Lower lobe of right lung (tissue), 2 donors: ENCODE results near the gene ZNF225. TPM values are rescaled to one million over a fixed set of nuclear protein-coding genes. Genes with fewer than 3 reads are reported as not detected.
"Not testable (repeated sequence)": the region's sequence is repeated elsewhere in the genome, so short reads cannot be mapped to it uniquely, and the experiment has no call there.

Source experiments
- ATAC-seq, 2 donors: fragments of 200-7000 bp; cut with Tn5 transposase; one replicate each; pipeline ENCODE4 v1.9.1; 2020 to 2022; ENCODE audit warnings: mild to moderate bottlenecking in 2 of 2, moderate library complexity in 2 of 2
- DNase-seq: peaks from one replicate; pipeline ENCODE4 v3.0.0-alpha.2; 2020
- H3K27ac ChIP-seq: fragments of 200-600 bp; one replicate; pipeline ENCODE4 v1.8.0; 2022
- H3K27me3 ChIP-seq: fragments of 200-600 bp; one replicate; pipeline ENCODE4 v1.8.0; 2022; ENCODE audit warnings: low read depth
- H3K36me3 ChIP-seq: fragments of 200-600 bp; one replicate; pipeline ENCODE4 v1.8.0; 2022; ENCODE audit warnings: mild to moderate bottlenecking
- H3K4me1 ChIP-seq: fragments of 200-600 bp; one replicate; pipeline ENCODE4 v1.8.0; 2022
- H3K4me3 ChIP-seq: fragments of 200-600 bp; one replicate; pipeline ENCODE4 v1.8.0; 2022; ENCODE audit warnings: mild to moderate bottlenecking
- H3K9me3 ChIP-seq: fragments of 200-600 bp; one replicate; pipeline ENCODE4 v1.8.0; 2022
- CTCF ChIP-seq: fragments of 200-600 bp; IDR thresholded peaks from one replicate; pipeline ENCODE4 v1.8.0; 2022; ENCODE audit warnings: antibody characterized with exemption, mild to moderate bottlenecking
- intact Hi-C: fragments of 100-400 bp; cut with DNase I; formaldehyde crosslinking; loops from one replicate; pipeline ENCODE4 v1.11.0; 2022
- total RNA-seq: library from RNA; stranded (reverse); fragmentation: NEBNext Ultra II Directional; extraction: Animal tissue kit (Norgen Biotek cat#: 25700); gene quantifications from one replicate; pipeline ENCODE4 v1.2.1, GENCODE V29; 2021
- donor health status: DM: no; HTN: yes; CAD: no; lungs with severe emphysema.

Gene ZNF225
- total RNA-seq, 1 donor from 2014 or later: 6.8 TPM

GRCh38 chr19:44163789-44164188 lies 50.6 kb downstream of the ZNF225 start:
- ATAC-seq: no peak
- H3K4me1 ChIP-seq: peaks cover 14% of the 10 kb centered on the region
- H3K4me3 ChIP-seq: no peak overlapping the region
- no peak for DNase-seq
- intact Hi-C loops: no loop called here
- H3K27me3 ChIP-seq: no peaks in the 10 kb centered on the region
- H3K36me3 ChIP-seq: peaks cover 8% of the 10 kb centered on the region
- TF ChIP-seq CTCF: no peak
- no peak overlapping the region for H3K27ac ChIP-seq
- H3K9me3 ChIP-seq: peaks cover 54% of the 10 kb centered on the region

DNA sequence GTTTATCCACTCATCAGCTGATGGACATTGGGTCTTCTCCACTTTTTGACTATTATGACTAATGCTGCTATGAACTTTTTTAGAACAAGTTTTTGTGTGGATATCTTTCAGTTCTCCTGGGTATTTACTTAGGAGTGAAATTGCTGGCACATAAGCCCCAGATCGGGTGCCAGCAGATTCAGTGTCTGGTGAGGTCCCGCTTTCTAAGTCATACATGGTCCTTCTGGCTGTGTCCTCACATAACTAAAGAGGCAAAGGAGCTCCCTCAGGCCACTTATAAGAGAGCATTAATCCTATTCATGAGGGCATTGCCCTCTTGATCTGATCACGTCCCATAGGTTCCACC lies 51.1 kb downstream of the ZNF225 start:
- Histone ChIP-seq H3K27ac (peak overlapping the region; percentile 83), H3K9me3 (peaks cover 53% of the 10 kb centered on the region), H3K4me3 (peak overlapping the region; percentile 71), H3K36me3 (peaks cover 8% of the 10 kb centered on the region), H3K4me1 (peaks cover 14% of the 10 kb centered on the region), H3K27me3 (no peaks in the 10 kb centered on the region)
- no peak for TF ChIP-seq CTCF
- no peak for DNase-seq
- intact Hi-C loops: no loop called here
- ATAC-seq: no peak

DNA sequence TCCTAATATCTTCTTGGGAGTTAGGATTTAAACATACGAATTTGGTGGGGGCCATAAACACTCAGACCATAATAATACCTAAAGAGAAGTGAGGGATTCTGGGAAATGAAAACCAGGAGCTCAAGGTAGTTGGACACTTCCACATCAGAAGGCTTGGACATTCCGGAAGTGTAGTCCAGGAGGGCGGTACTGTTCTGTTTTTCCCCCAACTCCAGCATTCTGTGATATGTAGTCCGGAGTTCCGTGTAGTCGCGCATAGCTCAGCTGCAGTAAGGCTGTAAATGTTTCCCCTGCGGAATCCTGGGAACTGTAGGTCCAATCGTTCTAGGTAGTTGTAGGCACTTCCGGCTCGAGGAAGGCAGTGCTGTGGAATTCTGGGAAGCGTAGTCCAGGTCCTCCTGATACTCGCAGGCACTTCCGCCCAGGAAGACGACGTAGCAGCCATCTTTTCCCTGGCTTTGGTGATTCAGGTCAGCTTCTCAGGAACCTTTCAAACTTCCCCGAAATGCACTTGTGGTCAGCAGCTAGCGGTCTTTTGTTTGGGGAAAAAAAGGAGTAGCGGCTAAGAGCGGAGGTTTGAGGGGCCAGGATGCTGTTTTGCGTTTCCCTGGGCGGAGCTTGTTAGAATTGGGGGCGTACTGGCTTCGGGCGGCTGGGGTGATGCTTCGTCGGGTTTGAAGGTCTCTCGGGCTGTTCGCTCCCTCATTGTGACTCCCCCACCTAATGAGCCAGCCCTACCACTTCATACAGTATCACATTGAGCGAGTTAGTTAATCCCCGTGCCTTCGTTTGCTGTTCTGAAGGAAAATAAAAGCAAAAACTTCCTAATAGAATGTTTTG lies 51.7 kb downstream of the ZNF225 start, which contains the start of gene ZNF226:
Gene ZNF226, plus strand, starts transcription at position 428 of the 840 bp plus-strand sequence. CDS start 4,981 bp downstream, outside the sequence.
- Histone ChIP-seq H3K27me3 (no peaks in the 10 kb centered on the region), H3K4me1 (peaks cover 14% of the 10 kb centered on the region), H3K4me3 (peak within 1 kb of the TSS; percentile 71), H3K9me3 (peaks cover 53% of the 10 kb centered on the region), H3K27ac (peak within 1 kb of the TSS; percentile 83), H3K36me3 (peaks cover 13% of the 10 kb centered on the region)
- peak; percentile 90 for DNase-seq
- no peak for TF ChIP-seq CTCF
- intact Hi-C loops: no loop called here
- peak; percentile 100 for ATAC-seq

GRCh38 chr19:44170660-44171059 lies 57.5 kb downstream of the ZNF225 start:
- Histone ChIP-seq H3K36me3 (peaks cover 71% of the 10 kb centered on the region), H3K9me3 (peaks cover 79% of the 10 kb centered on the region)
- DNase-seq, H3K4me3 ChIP-seq, H3K27me3 ChIP-seq, intact Hi-C loops, H3K4me1 ChIP-seq, H3K27ac ChIP-seq, ATAC-seq: not testable (repeated sequence)

DNA sequence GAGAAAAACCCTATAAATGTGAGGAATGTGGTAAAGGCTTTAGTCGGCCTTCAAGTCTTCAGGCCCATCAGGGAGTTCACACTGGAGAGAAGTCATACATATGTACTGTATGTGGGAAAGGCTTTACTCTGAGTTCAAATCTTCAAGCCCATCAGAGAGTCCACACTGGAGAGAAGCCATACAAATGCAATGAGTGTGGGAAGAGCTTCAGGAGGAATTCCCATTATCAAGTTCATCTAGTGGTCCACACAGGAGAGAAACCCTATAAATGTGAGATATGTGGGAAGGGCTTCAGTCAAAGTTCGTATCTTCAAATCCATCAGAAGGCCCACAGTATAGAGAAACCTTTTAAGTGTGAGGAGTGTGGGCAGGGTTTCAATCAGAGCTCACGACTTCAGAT lies 63.4 kb downstream of the ZNF225 start:
- Histone ChIP-seq H3K4me1 (no peaks in the 10 kb centered on the region), H3K27me3 (no peaks in the 10 kb centered on the region), H3K4me3 (no peak overlapping the region), H3K27ac (no peak overlapping the region), H3K36me3 (peaks cover 52% of the 10 kb centered on the region), H3K9me3 (peaks cover 97% of the 10 kb centered on the region)
- ATAC-seq (no peak), DNase-seq (no peak)
- intact Hi-C loops: no loop called here
- TF ChIP-seq CTCF: no peak

- H3K27ac ChIP-seq: no peak overlapping the region
- H3K4me1 ChIP-seq: no peaks in the 10 kb centered on the region
- DNase-seq (no peak), ATAC-seq (no peak)
- peaks cover 85% of the 10 kb centered on the region for H3K9me3 ChIP-seq
- peaks cover 8% of the 10 kb centered on the region for H3K36me3 ChIP-seq
- H3K4me3 ChIP-seq: no peak overlapping the region
- no peaks in the 10 kb centered on the region for H3K27me3 ChIP-seq
- intact Hi-C loops: no loop called here
- no peak for TF ChIP-seq CTCF
These were observed 67.8 kb downstream of the ZNF225 start for GRCh38 chr19:44180968-44181367.
